Spinal cord (tissue), 10 donors: Measurements from ENCODE around the gene MIA. TPM values are rescaled to one million over a fixed set of nuclear protein-coding genes. Genes with fewer than 3 reads are reported as not detected.
A peak's percentile ranks its signal among the peaks of the same experiment; 100 is the strongest.

Experiments used
- DNase-seq, 6 donors: peaks; one replicate each; pipeline versions ENCODE4 v3.0.0 to v3.0.0-alpha.2; 2013 to 2015; ENCODE audit warnings: low spot score in 6 of 6, low read depth in 4 of 6
- H3K27ac ChIP-seq: one replicate; pipeline ENCODE4 v1.5.1; 2013; ENCODE audit warnings: low read depth, low read length, control low read depth
- H3K27me3 ChIP-seq: one replicate; pipeline ENCODE4 v1.6.1; 2013; ENCODE audit warnings: low read length; ENCODE audit not compliant: control insufficient read depth, insufficient read depth
- H3K36me3 ChIP-seq: one replicate; pipeline ENCODE4 v1.6.1; 2013; ENCODE audit warnings: low read length; ENCODE audit not compliant: control insufficient read depth, insufficient read depth
- H3K4me1 ChIP-seq: one replicate; pipeline ENCODE4 v1.6.1; 2013; ENCODE audit warnings: low read length; ENCODE audit not compliant: control insufficient read depth, insufficient read depth
- H3K4me3 ChIP-seq: one replicate; pipeline ENCODE4 v1.5.1; 2013; ENCODE audit warnings: low read depth, low read length, control low read depth
- H3K9me3 ChIP-seq: one replicate; pipeline ENCODE4 v1.6.1; 2013; ENCODE audit warnings: low read length; ENCODE audit not compliant: control insufficient read depth, insufficient read depth
- WGBS: methylation state at CpG from one replicate; pipeline ENCODE4 v1.1.5; 2013; ENCODE audit warnings: missing lambda C conversion rate; ENCODE audit not compliant: insufficient coverage; 5-methylcytosine and 5-hydroxymethylcytosine counted together
- polyA plus RNA-seq, 2 donors: library from polyadenylated mRNA; unstranded; fragments of 120-200 nt; gene quantifications; one replicate each; pipeline ENCODE4 v1.2.1, GENCODE V29; 2013; ENCODE audit not compliant: insufficient read length in 2 of 2
- total RNA-seq, 2 donors: library from RNA; depleted of rRNA in 1 of 2; stranded (reverse); fragments of 120-200 nt in 1 of 2; fragments of >200 nt in 1 of 2; gene quantifications; one replicate each; pipeline versions ENCODE4 v1.2.3 to v1.2.4, GENCODE V29; 2013 to 2014
- donor health status: healthy.

MIA gene
- total and polyA plus RNA-seq, 4 donors = 7.9 to 20.2 (median 14.2) TPM

GRCh38 chr19:40739871-40740703, 35.2 kb upstream of the MIA start:
- Histone ChIP-seq H3K4me3 (no peak overlapping the region), H3K27me3 (no peaks in the 10 kb centered on the region), H3K9me3 (no peaks in the 10 kb centered on the region), H3K27ac (peak overlapping the region; percentile 73), H3K4me1 (peaks cover 15% of the 10 kb centered on the region), H3K36me3 (peaks cover 72% of the 10 kb centered on the region)
- no peak for DNase-seq
- 77% methylated on average over 15 of the region's 16 CpGs for WGBS

- peak in 2 of 6 donors; percentile 44 to 62 for DNase-seq
- no peak overlapping the region for H3K4me3 ChIP-seq
- H3K36me3 ChIP-seq = peaks cover 67% of the 10 kb centered on the region
- H3K4me1 ChIP-seq = peaks cover 15% of the 10 kb centered on the region
- 60% methylated on average over 3 of the region's 6 CpGs for WGBS
- no peaks in the 10 kb centered on the region for H3K9me3 ChIP-seq
- peak overlapping the region; percentile 73 for H3K27ac ChIP-seq
- H3K27me3 ChIP-seq = no peaks in the 10 kb centered on the region
These were observed 34.6 kb upstream of the MIA start for GRCh38 chr19:40740747-40741146.

- H3K27ac ChIP-seq = no peak overlapping the region
- 69% methylated on average over 9 of the region's 10 CpGs for WGBS
- H3K4me1 ChIP-seq = peaks cover 15% of the 10 kb centered on the region
- DNase-seq = no peak
- H3K9me3 ChIP-seq = no peaks in the 10 kb centered on the region
- H3K36me3 ChIP-seq = peaks cover 57% of the 10 kb centered on the region
- no peak overlapping the region for H3K4me3 ChIP-seq
- no peaks in the 10 kb centered on the region for H3K27me3 ChIP-seq
These were observed 33.6 kb upstream of the MIA start for GRCh38 chr19:40741527-40742390.

- H3K36me3 ChIP-seq = peaks cover 50% of the 10 kb centered on the region
- no peak for DNase-seq
- no peak overlapping the region for H3K27ac ChIP-seq
- no peak overlapping the region for H3K4me3 ChIP-seq
- H3K27me3 ChIP-seq = no peaks in the 10 kb centered on the region
- 92% methylated on average over 17 of the region's 17 CpGs for WGBS
- H3K9me3 ChIP-seq = no peaks in the 10 kb centered on the region
- H3K4me1 ChIP-seq = peaks cover 15% of the 10 kb centered on the region
These were observed 32.8 kb upstream of the MIA start for GRCh38 chr19:40742477-40742876.

GRCh38 chr19:40742886-40743285, 32.4 kb upstream of the MIA start:
- WGBS = 85% methylated on average over 10 of the region's 12 CpGs
- Histone ChIP-seq H3K27me3 (no peaks in the 10 kb centered on the region), H3K27ac (no peak overlapping the region), H3K4me3 (no peak overlapping the region), H3K36me3 (peaks cover 46% of the 10 kb centered on the region), H3K9me3 (no peaks in the 10 kb centered on the region), H3K4me1 (peaks cover 15% of the 10 kb centered on the region)
- DNase-seq = no peak

GRCh38 chr19:40743926-40744325, 31.4 kb upstream of the MIA start:
- no peak overlapping the region for H3K4me3 ChIP-seq
- peaks cover 20% of the 10 kb centered on the region for H3K4me1 ChIP-seq
- 93% methylated on average over 10 of the region's 10 CpGs for WGBS
- no peaks in the 10 kb centered on the region for H3K27me3 ChIP-seq
- H3K9me3 ChIP-seq = no peaks in the 10 kb centered on the region
- H3K27ac ChIP-seq = no peak overlapping the region
- peaks cover 46% of the 10 kb centered on the region for H3K36me3 ChIP-seq
- no peak for DNase-seq

GRCh38 chr19:40744554-40745401, 30.5 kb upstream of the MIA start:
- Histone ChIP-seq H3K27ac (no peak overlapping the region), H3K9me3 (no peaks in the 10 kb centered on the region), H3K4me1 (peaks cover 27% of the 10 kb centered on the region), H3K27me3 (no peaks in the 10 kb centered on the region), H3K4me3 (no peak overlapping the region), H3K36me3 (peaks cover 38% of the 10 kb centered on the region)
- DNase-seq = no peak
- 63% methylated on average over 13 of the region's 17 CpGs for WGBS

- DNase-seq = no peak
- no peaks in the 10 kb centered on the region for H3K9me3 ChIP-seq
- peaks cover 22% of the 10 kb centered on the region for H3K4me1 ChIP-seq
- no peak overlapping the region for H3K4me3 ChIP-seq
- H3K27me3 ChIP-seq = no peaks in the 10 kb centered on the region
- 96% methylated on average over 4 of the region's 7 CpGs for WGBS
- H3K27ac ChIP-seq = no peak overlapping the region
- H3K36me3 ChIP-seq = peaks cover 32% of the 10 kb centered on the region
These were observed 29.9 kb upstream of the MIA start for GRCh38 chr19:40745402-40745780.

- Histone ChIP-seq H3K4me3 (no peak overlapping the region), H3K9me3 (no peaks in the 10 kb centered on the region), H3K36me3 (peaks cover 22% of the 10 kb centered on the region), H3K4me1 (peaks cover 25% of the 10 kb centered on the region), H3K27me3 (no peaks in the 10 kb centered on the region), H3K27ac (no peak overlapping the region)
- no CpG with 5 or more reads among the region's 7 CpGs for WGBS
- no peak for DNase-seq
These were observed 27.8 kb upstream of the MIA start for GRCh38 chr19:40747536-40747935.
